Ovary (tissue), 3 donors: ENCODE data around the gene FPR3.

Source experiments
- POLR2A ChIP-seq: fragments of 450-650 bp; IDR thresholded peaks from one replicate; pipeline ENCODE4 v1.6.1; 2017; ENCODE audit warnings: antibody characterized with exemption, mild to moderate bottlenecking, moderate library complexity
- TF ChIP-seq, protein P1 (sequence below), 3 donors: fragments of 450-650 bp in 2 of 3; fragments of 200-600 bp in 1 of 3; IDR thresholded peaks; one replicate each; pipeline versions ENCODE4 v1.5.1 to v1.8.0; 2016 to 2022; ENCODE audit warnings: antibody characterized with exemption in 3 of 3, mild to moderate bottlenecking in 1 of 3
- donor health status: DM: no; HTN: no; CAD: no.

DNA sequence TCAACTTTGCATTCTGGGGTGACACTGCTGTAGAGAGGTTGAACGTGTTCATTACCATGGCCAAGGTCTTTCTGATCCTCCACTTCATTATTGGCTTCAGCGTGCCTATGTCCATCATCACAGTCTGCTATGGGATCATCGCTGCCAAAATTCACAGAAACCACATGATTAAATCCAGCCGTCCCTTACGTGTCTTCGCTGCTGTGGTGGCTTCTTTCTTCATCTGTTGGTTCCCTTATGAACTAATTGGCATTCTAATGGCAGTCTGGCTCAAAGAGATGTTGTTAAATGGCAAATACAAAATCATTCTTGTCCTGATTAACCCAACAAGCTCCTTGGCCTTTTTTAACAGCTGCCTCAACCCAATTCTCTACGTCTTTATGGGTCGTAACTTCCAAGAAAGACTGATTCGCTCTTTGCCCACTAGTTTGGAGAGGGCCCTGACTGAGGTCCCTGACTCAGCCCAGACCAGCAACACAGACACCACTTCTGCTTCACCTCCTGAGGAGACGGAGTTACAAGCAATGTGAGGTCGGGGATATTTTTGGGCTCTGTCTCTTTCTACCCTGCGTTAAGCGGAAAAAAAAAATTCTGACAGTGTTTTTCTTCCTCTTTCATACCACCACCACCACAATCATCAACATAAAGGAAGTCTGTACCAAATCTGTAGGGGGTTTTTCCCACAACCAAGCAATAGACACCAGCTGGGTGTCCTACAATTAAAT lies 29.5 kb downstream of the FPR3 start:
- TF ChIP-seq, protein P1, sequence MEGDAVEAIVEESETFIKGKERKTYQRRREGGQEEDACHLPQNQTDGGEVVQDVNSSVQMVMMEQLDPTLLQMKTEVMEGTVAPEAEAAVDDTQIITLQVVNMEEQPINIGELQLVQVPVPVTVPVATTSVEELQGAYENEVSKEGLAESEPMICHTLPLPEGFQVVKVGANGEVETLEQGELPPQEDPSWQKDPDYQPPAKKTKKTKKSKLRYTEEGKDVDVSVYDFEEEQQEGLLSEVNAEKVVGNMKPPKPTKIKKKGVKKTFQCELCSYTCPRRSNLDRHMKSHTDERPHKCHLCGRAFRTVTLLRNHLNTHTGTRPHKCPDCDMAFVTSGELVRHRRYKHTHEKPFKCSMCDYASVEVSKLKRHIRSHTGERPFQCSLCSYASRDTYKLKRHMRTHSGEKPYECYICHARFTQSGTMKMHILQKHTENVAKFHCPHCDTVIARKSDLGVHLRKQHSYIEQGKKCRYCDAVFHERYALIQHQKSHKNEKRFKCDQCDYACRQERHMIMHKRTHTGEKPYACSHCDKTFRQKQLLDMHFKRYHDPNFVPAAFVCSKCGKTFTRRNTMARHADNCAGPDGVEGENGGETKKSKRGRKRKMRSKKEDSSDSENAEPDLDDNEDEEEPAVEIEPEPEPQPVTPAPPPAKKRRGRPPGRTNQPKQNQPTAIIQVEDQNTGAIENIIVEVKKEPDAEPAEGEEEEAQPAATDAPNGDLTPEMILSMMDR (IDR thresholded peaks at IDR 0.05), result no peak
- no peak for TF ChIP-seq POLR2A
